Fibroblast of pulmonary artery (primary cell): Measurements from ENCODE around the gene RPS6KA3.

ENCODE experiments used
- DNase-seq: peaks from one replicate; pipeline ENCODE4 v3.0.0-alpha.2; 2010; ENCODE audit warnings: low read depth
- H3K4me3 ChIP-seq: replicated peaks from 2 replicates; pipeline ENCODE4 v1.5.1; 2011; ENCODE audit warnings: low read depth, mild to moderate bottlenecking, control low read depth, low read length, moderate library complexity
- TF ChIP-seq, protein P1 (sequence below): IDR thresholded peaks from 2 replicates; pipeline ENCODE4 v1.5.1; 2011; ENCODE audit warnings: mild to moderate bottlenecking, control low read depth, low read length, inconsistent platforms; ENCODE audit errors: missing control alignments

The RPS6KA3 gene

DNA sequence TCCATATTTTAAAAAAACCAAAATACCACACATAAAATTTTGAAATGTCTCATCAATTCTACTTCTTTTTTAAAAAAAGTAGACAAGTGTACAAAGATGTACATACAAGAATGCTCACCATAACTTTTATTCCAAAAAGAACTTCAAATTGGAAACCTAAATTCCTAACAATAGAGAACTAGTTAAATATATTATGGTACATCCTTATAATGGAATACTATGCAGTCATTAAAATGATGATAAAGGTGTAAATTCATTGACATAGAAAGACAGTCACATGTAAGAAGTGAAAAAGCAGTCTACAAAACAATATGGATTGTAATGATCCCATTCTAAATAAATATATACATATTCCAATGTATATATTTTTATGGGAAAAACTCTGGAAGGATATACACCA lies 31.0 kb downstream of the RPS6KA3 start:
- no peak for DNase-seq
- no peak overlapping the region for H3K4me3 ChIP-seq
- TF ChIP-seq, protein P1, sequence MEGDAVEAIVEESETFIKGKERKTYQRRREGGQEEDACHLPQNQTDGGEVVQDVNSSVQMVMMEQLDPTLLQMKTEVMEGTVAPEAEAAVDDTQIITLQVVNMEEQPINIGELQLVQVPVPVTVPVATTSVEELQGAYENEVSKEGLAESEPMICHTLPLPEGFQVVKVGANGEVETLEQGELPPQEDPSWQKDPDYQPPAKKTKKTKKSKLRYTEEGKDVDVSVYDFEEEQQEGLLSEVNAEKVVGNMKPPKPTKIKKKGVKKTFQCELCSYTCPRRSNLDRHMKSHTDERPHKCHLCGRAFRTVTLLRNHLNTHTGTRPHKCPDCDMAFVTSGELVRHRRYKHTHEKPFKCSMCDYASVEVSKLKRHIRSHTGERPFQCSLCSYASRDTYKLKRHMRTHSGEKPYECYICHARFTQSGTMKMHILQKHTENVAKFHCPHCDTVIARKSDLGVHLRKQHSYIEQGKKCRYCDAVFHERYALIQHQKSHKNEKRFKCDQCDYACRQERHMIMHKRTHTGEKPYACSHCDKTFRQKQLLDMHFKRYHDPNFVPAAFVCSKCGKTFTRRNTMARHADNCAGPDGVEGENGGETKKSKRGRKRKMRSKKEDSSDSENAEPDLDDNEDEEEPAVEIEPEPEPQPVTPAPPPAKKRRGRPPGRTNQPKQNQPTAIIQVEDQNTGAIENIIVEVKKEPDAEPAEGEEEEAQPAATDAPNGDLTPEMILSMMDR = no peak

DNA sequence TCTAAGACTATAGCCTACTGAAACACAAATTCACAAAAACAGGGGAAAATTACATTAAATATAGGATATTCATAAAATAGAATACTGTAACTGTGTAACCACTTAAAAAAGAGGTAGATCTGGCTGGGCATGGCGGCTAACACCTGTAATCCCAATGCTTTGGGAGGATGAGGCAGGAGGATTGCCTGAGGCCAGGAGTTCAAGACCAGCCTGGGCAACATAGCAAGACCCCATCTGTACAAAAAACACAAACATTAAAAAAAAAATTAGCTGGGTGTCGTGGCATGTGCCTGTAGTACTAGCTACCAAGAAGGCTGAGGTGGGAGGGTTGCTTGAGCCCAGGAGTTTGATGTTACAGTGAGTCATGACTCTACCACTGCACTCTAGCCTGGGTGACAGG lies 33.4 kb downstream of the RPS6KA3 start:
- TF ChIP-seq, protein P1 = no peak
- no peak for DNase-seq
- H3K4me3 ChIP-seq = no peak overlapping the region

DNA sequence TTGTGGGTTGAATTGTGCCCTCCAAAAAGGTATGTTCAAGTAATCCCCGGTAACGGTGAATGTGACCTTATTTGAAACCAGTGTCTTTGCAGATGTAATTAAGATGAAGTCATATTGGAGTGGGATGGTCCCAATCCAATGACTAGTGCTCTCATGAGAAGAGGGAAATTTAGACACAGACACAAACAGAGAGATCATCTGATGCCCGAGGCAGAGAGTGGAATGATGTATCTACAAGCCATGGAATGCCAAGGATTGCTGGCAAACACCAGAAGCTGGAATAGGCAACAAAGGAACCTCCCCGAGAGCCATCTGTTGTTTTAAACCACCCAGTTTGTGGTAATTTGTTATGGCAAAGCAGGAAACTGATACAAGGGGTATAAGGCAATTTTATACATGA lies 35.1 kb downstream of the RPS6KA3 start:
- TF ChIP-seq, protein P1 = no peak
- DNase-seq = no peak

DNA sequence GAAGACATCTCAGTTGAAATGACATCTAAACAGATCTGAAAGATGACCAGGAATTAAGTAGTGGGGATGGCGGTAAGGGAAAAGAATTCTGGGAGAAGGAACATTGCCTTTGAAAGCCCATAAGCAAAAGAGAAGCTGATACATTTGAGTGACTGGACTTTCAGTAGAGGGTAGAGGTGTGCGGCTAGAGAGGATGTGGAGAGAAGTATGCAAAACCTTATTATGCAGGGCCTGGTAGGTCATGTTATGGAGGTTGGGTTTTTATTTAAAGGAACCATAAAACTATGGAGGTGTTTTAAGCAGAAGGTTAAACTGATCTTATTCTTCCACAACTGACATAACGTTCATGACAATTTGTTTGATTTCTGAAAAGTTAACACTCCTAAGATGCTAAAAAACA lies 36.3 kb downstream of the RPS6KA3 start:
- H3K4me3 ChIP-seq = no peak overlapping the region
- TF ChIP-seq, protein P1 = no peak
- DNase-seq = no peak

More for the DNA sequence above, 35.1 kb downstream of the RPS6KA3 start:
- H3K4me3 ChIP-seq = no peak overlapping the region

DNA sequence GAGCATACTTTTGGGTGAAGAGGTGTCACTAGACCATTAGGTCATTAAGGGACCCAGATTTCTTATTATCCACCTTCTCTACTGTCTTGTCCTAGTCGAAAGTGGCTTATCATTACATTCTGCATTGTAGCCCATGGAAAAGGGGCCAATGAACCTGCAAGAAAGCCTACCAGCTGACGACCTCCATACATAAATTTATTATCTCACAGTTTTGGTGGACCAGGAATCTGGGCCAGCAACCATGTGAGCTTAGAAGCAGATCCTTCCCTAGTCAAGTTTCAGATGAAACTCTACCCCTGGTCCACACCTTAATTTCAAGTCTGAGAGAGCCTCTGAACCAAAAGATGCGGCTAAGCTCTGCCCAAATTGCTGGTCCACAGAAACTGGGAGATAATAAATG lies 37.6 kb downstream of the RPS6KA3 start:
- no peak overlapping the region for H3K4me3 ChIP-seq
- no peak for DNase-seq
- TF ChIP-seq, protein P1 = no peak

DNA sequence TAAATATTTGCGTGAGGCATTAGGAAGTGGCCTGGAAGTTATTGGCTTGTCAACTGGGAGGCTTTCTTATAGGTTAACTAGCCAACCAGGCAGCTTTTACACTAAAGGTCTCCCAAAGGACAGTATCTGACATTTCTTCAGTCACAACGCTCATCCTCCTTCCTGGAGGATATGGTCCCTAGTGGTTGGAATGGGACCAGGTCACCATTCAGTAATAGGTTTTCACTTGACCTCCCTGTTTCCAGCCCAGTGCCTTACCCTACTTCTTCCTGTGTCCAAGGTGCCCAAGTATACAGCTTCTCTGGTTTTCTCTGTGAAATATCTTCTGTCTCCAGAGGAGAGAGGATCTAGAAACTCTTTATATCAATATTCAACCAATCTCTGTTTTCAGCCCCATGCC lies 38.5 kb downstream of the RPS6KA3 start:
- no peak for DNase-seq
- TF ChIP-seq, protein P1 = no peak
- no peak overlapping the region for H3K4me3 ChIP-seq

DNA sequence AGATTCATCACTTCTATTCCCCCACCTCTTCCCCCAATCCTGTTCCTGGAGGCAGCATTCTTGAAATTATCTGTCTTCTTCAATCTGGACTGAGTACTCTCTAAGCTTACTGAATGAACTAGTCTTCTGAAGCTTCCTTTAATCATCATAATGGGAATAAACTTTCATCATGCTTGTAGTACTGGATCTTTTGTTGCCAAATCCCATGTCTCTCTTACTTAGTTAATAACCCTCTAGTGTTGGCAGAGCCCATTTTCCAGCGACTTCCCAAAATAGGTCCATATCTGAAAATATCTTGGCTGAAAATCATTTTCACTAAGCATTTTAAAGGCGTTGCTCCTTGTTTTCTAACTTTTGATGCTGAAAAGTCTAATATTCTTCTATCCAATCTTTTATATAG lies 39.6 kb downstream of the RPS6KA3 start:
- TF ChIP-seq, protein P1 = no peak
- no peak for DNase-seq
- no peak overlapping the region for H3K4me3 ChIP-seq
